Endothelial cell (in vitro differentiated cells): ENCODE measurements around the gene PCDHB16. TPM values are rescaled to one million over a fixed set of nuclear protein-coding genes. Genes with fewer than 3 reads are reported as not detected.
A peak's percentile ranks its signal among the peaks of the same experiment; 100 is the strongest.
"Not testable (repeated sequence)": the region's sequence is repeated elsewhere in the genome, so short reads cannot be mapped to it uniquely, and the experiment has no call there.

Experiments
- DNase-seq: peaks from one replicate; pipeline ENCODE4 v3.0.0; 2021; ENCODE audit warnings: low spot score
- H3K27ac Mint-ChIP-seq: one replicate; pipeline ENCODE4 v1.8.0; 2021; ENCODE audit warnings: mixed read lengths, inconsistent platforms; ENCODE audit not compliant: unreplicated experiment
- H3K27me3 Mint-ChIP-seq: one replicate; pipeline ENCODE4 v1.8.0; 2021; ENCODE audit warnings: mild to moderate bottlenecking, moderate library complexity, mixed read lengths, inconsistent platforms; ENCODE audit not compliant: unreplicated experiment
- H3K36me3 Mint-ChIP-seq: one replicate; pipeline ENCODE4 v1.8.0; 2021; ENCODE audit warnings: mild to moderate bottlenecking, low read depth, mixed read lengths, inconsistent platforms; ENCODE audit not compliant: unreplicated experiment
- H3K4me1 Mint-ChIP-seq: one replicate; pipeline ENCODE4 v1.8.0; 2021; ENCODE audit warnings: mild to moderate bottlenecking, mixed read lengths, inconsistent platforms; ENCODE audit not compliant: unreplicated experiment
- H3K4me3 Mint-ChIP-seq: one replicate; pipeline ENCODE4 v1.8.0; 2021; ENCODE audit warnings: mild to moderate bottlenecking, mixed read lengths, inconsistent platforms; ENCODE audit not compliant: unreplicated experiment
- H3K9me3 Mint-ChIP-seq: one replicate; pipeline ENCODE4 v1.8.0; 2021; ENCODE audit warnings: mixed read lengths, inconsistent platforms; ENCODE audit not compliant: unreplicated experiment
- total RNA-seq: library from RNA; stranded (reverse); fragmentation: NEBNext Ultra II Directional; extraction: Animal tissue kit (Norgen Biotek cat#: 25700); gene quantifications from one replicate; pipeline ENCODE4 v1.2.1, GENCODE V29; 2021; ENCODE audit not compliant: unreplicated experiment
- TF ChIP-seq, protein P1 (sequence below): fragments of 200-600 bp; sonication (generic); IDR thresholded peaks from one replicate; pipeline ENCODE4 v1.5.0; 2021; ENCODE audit warnings: antibody characterized with exemption; ENCODE audit not compliant: unreplicated experiment

The PCDHB16 gene
- total RNA-seq, 1 donor from 2014 or later = 10.9 TPM

DNA sequence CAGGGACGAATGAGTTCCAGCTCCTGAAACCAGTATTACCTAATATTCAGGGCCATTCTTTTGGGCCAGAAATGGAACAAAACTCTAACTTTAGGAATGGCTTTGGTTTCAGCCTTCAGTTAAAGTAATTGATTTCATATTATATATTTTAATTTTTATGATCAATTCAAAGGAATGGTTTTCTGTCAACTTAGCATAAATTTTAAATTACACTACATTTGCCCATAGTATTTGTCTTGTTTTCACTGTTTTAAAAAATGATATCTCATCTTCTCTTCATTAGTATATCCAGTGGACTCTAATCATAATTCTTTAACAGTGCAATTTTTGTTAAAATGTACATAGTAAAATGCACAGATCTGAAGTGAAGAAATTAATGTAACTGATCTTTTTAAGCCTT is 1.9 kb upstream of the PCDHB16 start:
- H3K4me3 Mint-ChIP-seq = peak overlapping the region; percentile 33
- H3K36me3 Mint-ChIP-seq = peaks cover 32% of the 10 kb centered on the region
- peaks cover 5% of the 10 kb centered on the region for H3K4me1 Mint-ChIP-seq

DNA sequence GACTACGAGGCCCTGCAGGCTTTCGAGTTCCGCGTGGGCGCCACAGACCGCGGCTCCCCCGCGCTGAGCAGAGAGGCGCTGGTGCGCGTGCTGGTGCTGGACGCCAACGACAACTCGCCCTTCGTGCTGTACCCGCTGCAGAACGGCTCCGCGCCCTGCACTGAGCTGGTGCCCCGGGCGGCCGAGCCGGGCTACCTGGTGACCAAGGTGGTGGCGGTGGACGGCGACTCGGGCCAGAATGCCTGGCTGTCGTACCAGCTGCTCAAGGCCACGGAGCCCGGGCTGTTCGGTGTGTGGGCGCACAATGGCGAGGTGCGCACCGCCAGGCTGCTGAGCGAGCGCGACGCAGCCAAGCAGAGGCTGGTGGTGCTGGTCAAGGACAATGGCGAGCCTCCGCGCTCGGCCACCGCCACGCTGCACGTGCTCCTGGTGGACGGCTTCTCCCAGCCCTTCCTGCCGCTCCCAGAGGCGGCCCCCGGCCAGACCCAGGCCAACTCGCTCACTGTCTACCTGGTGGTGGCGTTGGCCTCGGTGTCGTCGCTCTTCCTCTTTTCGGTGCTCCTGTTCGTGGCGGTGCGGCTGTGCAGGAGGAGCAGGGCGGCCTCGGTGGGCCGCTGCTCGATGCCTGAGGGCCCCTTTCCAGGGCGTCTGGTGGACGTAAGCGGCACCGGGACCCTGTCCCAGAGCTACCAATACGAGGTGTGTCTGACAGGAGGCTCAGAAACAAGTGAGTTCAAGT is 2.1 kb downstream of the PCDHB16 start:
- not testable (repeated sequence) for DNase-seq, H3K27me3 Mint-ChIP-seq, H3K27ac Mint-ChIP-seq
- Mint-ChIP-seq H3K9me3 (peaks cover 19% of the 10 kb centered on the region), H3K4me1 (peaks cover 13% of the 10 kb centered on the region), H3K4me3 (peak overlapping the region; percentile 24), H3K36me3 (peaks cover 46% of the 10 kb centered on the region)

More for the DNA sequence above, 1.9 kb upstream of the PCDHB16 start:
- no peak for DNase-seq
- TF ChIP-seq, protein P1, sequence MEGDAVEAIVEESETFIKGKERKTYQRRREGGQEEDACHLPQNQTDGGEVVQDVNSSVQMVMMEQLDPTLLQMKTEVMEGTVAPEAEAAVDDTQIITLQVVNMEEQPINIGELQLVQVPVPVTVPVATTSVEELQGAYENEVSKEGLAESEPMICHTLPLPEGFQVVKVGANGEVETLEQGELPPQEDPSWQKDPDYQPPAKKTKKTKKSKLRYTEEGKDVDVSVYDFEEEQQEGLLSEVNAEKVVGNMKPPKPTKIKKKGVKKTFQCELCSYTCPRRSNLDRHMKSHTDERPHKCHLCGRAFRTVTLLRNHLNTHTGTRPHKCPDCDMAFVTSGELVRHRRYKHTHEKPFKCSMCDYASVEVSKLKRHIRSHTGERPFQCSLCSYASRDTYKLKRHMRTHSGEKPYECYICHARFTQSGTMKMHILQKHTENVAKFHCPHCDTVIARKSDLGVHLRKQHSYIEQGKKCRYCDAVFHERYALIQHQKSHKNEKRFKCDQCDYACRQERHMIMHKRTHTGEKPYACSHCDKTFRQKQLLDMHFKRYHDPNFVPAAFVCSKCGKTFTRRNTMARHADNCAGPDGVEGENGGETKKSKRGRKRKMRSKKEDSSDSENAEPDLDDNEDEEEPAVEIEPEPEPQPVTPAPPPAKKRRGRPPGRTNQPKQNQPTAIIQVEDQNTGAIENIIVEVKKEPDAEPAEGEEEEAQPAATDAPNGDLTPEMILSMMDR = no peak
- Mint-ChIP-seq H3K27ac (no peak overlapping the region), H3K9me3 (peaks cover 15% of the 10 kb centered on the region), H3K27me3 (no peaks in the 10 kb centered on the region)

DNA sequence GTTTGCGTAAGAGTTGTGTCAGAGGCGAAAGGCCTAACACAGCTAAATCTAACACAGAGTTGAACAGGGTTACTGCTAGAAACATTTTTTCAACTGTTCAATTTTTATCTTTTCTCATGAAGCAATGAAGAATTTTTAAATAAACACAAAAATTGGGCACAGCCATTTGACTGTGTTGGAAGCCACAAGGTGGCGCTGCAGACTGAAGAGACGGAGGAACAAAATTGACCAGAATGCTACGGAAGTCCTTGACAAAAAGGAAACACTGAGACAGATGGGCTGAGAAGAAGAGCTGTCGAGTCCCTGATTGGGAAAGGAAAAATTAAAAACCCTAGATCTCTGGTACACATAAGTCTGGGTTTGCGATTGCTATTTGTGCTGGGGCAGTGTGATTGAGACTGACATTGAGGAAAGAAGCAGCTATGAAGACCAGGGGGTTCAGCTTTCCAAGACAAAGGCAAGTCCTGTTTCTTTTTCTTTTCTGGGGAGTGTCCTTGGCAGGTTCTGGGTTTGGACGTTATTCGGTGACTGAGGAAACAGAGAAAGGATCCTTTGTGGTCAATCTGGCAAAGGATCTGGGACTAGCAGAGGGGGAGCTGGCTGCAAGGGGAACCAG is 4.8 kb downstream of the PCDHB16 start, which contains the start of gene PCDHB9:
TSS of gene PCDHB9 (plus strand) at position 265 of the 616 bp plus-strand sequence. CDS start at position 423, 158 bp downstream.
- DNase-seq = peak; percentile 62
- Mint-ChIP-seq H3K27ac (peak within 1 kb of the TSS; percentile 98), H3K36me3 (peaks cover 53% of the 10 kb centered on the region), H3K4me1 (peaks cover 17% of the 10 kb centered on the region), H3K4me3 (peak within 1 kb of the TSS; percentile 85), H3K9me3 (peaks cover 19% of the 10 kb centered on the region), H3K27me3 (peaks cover 2% of the 10 kb centered on the region)
- TF ChIP-seq, protein P1 = peak; percentile 87

DNA sequence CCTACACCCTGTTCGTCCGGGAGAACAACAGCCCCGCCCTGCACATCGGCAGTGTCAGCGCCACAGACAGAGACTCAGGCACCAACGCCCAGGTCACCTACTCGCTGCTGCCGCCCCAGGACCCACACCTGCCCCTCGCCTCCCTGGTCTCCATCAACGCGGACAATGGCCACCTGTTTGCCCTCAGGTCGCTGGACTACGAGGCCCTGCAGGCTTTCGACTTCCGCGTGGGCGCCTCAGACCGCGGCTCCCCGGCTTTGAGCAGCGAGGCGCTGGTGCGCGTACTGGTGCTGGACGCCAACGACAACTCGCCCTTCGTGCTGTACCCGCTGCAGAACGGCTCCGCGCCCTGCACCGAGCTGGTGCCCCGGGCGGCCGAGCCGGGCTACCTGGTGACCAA is 6.5 kb downstream of the PCDHB16 start:
- peaks cover 52% of the 10 kb centered on the region for H3K36me3 Mint-ChIP-seq
- H3K9me3 Mint-ChIP-seq = peaks cover 12% of the 10 kb centered on the region
- peak overlapping the region; percentile 48 for H3K27ac Mint-ChIP-seq
- not testable (repeated sequence) for H3K27me3 Mint-ChIP-seq, DNase-seq
- H3K4me3 Mint-ChIP-seq = peak overlapping the region; percentile 85
- peaks cover 19% of the 10 kb centered on the region for H3K4me1 Mint-ChIP-seq

DNA sequence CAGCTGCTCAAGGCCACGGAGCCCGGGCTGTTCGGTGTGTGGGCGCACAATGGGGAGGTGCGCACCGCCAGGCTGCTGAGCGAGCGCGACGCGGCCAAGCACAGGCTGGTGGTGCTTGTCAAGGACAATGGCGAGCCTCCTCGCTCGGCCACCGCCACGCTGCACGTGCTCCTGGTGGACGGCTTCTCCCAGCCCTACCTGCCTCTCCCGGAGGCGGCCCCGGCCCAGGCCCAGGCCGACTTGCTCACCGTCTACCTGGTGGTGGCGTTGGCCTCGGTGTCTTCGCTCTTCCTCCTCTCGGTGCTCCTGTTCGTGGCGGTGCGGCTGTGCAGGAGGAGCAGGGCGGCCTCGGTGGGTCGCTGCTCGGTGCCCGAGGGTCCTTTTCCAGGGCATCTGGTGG is 6.9 kb downstream of the PCDHB16 start:
- H3K27me3 Mint-ChIP-seq, H3K27ac Mint-ChIP-seq, DNase-seq: not testable (repeated sequence)
- peak overlapping the region; percentile 69 for H3K4me3 Mint-ChIP-seq
- peaks cover 52% of the 10 kb centered on the region for H3K36me3 Mint-ChIP-seq
- H3K9me3 Mint-ChIP-seq = peaks cover 12% of the 10 kb centered on the region
- peaks cover 19% of the 10 kb centered on the region for H3K4me1 Mint-ChIP-seq

DNA sequence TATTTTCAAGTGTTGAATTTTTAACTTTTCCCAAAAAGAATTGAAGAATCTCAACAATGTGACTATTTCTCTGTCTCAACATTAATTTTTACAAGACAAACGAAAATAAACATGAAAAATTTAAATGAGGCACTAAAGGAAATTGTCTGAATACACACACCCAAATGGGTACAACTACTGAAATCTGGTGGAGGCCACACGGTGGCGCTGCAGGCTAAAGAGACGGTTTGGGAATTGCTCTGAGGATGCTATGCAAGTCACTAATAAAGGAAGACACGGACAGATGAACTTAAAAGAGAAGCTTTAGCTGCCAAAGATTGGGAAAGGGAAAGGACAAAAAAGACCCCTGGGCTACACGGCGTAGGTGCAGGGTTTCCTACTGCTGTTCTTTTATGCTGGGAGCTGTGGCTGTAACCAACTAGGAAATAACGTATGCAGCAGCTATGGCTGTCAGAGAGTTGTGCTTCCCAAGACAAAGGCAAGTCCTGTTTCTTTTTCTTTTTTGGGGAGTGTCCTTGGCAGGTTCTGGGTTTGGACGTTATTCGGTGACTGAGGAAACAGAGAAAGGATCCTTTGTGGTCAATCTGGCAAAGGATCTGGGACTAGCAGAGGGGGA is 10.0 kb downstream of the PCDHB16 start, which contains the start of gene PCDHB10:
TSS of gene PCDHB10 (plus strand) at position 244 of the 616 bp plus-strand sequence. CDS start at position 444, 200 bp downstream.
- TF ChIP-seq, protein P1 = peak; percentile 88
- DNase-seq = peak; percentile 73
- Mint-ChIP-seq H3K4me1 (peaks cover 15% of the 10 kb centered on the region), H3K27me3 (peaks cover 5% of the 10 kb centered on the region), H3K9me3 (peaks cover 10% of the 10 kb centered on the region), H3K4me3 (peak within 1 kb of the TSS; percentile 77), H3K36me3 (peaks cover 47% of the 10 kb centered on the region), H3K27ac (no peak within 1 kb of the TSS)

DNA sequence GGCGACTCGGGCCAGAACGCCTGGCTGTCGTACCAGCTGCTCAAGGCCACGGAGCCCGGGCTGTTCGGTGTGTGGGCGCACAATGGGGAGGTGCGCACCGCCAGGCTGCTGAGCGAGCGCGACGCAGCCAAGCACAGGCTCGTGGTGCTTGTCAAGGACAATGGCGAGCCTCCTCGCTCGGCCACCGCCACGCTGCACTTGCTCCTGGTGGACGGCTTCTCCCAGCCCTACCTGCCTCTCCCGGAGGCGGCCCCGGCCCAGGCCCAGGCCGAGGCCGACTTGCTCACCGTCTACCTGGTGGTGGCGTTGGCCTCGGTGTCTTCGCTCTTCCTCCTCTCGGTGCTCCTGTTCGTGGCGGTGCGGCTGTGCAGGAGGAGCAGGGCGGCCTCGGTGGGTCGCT is 12.1 kb downstream of the PCDHB16 start:
- H3K4me3 Mint-ChIP-seq, H3K27me3 Mint-ChIP-seq, DNase-seq, H3K9me3 Mint-ChIP-seq, H3K27ac Mint-ChIP-seq: not testable (repeated sequence)
- H3K4me1 Mint-ChIP-seq = peaks cover 11% of the 10 kb centered on the region
- peaks cover 37% of the 10 kb centered on the region for H3K36me3 Mint-ChIP-seq
